ENCODE measurements around the gene SLC24A3. TPM values are rescaled to one million over a fixed set of nuclear protein-coding genes. Genes with fewer than 3 reads are reported as not detected.

The SLC24A3 gene
- polyA plus RNA-seq, 1 donor (not counting 4 experiments of a cell fraction or from before 2014, with no cell fraction given) = 0.17 TPM

DNA sequence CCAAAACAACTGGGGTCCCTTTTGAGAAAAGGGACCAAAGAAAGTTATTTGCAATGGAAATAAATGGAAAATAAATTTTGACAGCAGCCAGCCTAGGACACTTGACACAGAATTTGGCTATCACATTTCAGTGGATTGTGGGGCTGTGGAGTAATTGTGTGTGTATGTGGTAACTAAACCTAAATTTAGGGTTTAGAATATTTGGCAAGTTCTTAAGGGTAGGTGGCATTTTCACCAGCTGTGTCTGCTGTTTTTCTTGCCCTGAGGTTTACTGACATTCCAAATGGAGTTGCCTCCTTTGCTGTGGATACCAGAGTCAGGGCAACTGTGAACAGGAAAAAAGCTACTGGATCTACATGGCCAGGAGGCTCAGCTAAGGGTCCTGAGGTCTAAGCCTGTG is 270.9 kb downstream of the SLC24A3 start:
- TF ChIP-seq, protein P1, sequence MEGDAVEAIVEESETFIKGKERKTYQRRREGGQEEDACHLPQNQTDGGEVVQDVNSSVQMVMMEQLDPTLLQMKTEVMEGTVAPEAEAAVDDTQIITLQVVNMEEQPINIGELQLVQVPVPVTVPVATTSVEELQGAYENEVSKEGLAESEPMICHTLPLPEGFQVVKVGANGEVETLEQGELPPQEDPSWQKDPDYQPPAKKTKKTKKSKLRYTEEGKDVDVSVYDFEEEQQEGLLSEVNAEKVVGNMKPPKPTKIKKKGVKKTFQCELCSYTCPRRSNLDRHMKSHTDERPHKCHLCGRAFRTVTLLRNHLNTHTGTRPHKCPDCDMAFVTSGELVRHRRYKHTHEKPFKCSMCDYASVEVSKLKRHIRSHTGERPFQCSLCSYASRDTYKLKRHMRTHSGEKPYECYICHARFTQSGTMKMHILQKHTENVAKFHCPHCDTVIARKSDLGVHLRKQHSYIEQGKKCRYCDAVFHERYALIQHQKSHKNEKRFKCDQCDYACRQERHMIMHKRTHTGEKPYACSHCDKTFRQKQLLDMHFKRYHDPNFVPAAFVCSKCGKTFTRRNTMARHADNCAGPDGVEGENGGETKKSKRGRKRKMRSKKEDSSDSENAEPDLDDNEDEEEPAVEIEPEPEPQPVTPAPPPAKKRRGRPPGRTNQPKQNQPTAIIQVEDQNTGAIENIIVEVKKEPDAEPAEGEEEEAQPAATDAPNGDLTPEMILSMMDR (optimal IDR thresholded peaks at IDR 0.05 in 1 of 3, IDR thresholded peaks at IDR 0.05 in 1 of 3, conservative IDR thresholded peaks at IDR 0.05 in 1 of 3; ENCODE audit: extremely low read depth in 1 of 3, insufficient read depth in 2 of 3, low read length in 3 of 3) = no peak
- TF ChIP-seq EZH2 (IDR thresholded peaks at IDR 0.05; ENCODE audit: low read length) = no peak
- no peak for FAIRE-seq
- H3K4me2 ChIP-seq (ENCODE audit: control insufficient read depth, extremely low read depth, insufficient read depth, low read depth, low read length) = no peak overlapping the region
- no peaks in the 10 kb centered on the region for H3K9me3 ChIP-seq (ENCODE audit: control insufficient read depth, low read depth, low read length)
- H3K27ac ChIP-seq (ENCODE audit: control insufficient read depth, insufficient read depth, low read length) = no peak overlapping the region
- no peaks in the 10 kb centered on the region for H3K4me1 ChIP-seq (ENCODE audit: control insufficient read depth, extremely low read depth, insufficient read depth, low read length)
- no peaks in the 10 kb centered on the region for H3K36me3 ChIP-seq (ENCODE audit: control insufficient read depth in 2 of 2, extremely low read depth in 1 of 2, insufficient read depth in 2 of 2, low read length in 2 of 2)
- no peaks in the 10 kb centered on the region for H4K20me1 ChIP-seq (ENCODE audit: control insufficient read depth, extremely low read depth, insufficient read depth, low read length)
- H3K4me3 ChIP-seq (ENCODE audit: control insufficient read depth in 2 of 3, extremely low read depth in 1 of 3, insufficient read depth in 2 of 3, low read depth in 1 of 3, low read length in 3 of 3) = no peak overlapping the region
- no peaks in the 10 kb centered on the region for H3K9me1 ChIP-seq (ENCODE audit: control insufficient read depth, extremely low read depth, insufficient read depth, low read length)
- H3K27me3 ChIP-seq (ENCODE audit: control insufficient read depth, extremely low read depth, insufficient read depth, low read length) = no peaks in the 10 kb centered on the region
- no peaks in the 10 kb centered on the region for H3K79me2 ChIP-seq (ENCODE audit: control insufficient read depth, insufficient read depth, low read length)
- DNase-seq (ENCODE audit: low read depth, low spot score) = no peak
- H3K9ac ChIP-seq (ENCODE audit: control insufficient read depth, extremely low read depth, insufficient read depth, low read length) = no peak overlapping the region
- dilution Hi-C loops (cut with MboI; ENCODE audit: extremely low pct_ligation_motif_present, low sequenced_read_pairs) = no loop called here
- no peak overlapping the region for H2AFZ ChIP-seq (ENCODE audit: control insufficient read depth, low read length)

DNA sequence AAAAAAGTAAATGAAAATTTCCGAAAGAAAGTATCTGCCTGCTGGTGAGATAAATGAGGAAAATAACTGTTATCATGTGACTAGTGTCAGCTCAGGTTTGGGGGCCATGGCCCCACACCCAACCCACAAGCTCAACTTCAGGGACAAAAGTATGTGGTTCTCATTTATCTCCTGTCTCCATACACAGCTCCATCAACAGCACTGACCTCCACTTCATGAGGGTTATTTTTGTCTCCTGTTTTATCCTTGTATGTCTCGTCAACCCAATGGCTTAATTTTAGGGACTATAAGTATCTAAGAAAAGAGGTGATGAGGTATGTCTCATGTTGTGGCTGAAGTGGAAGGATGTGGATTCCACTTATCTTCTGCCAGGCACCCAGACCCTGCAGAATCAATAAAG is 274.0 kb downstream of the SLC24A3 start:
- dilution Hi-C loops (cut with MboI; ENCODE audit: extremely low pct_ligation_motif_present, low sequenced_read_pairs) = no loop called here
- FAIRE-seq = no peak
- Histone ChIP-seq H3K27ac (ENCODE audit: control insufficient read depth, insufficient read depth, low read length) (no peak overlapping the region), H3K4me2 (ENCODE audit: control insufficient read depth, extremely low read depth, insufficient read depth, low read depth, low read length) (no peak overlapping the region), H3K27me3 (ENCODE audit: control insufficient read depth, extremely low read depth, insufficient read depth, low read length) (no peaks in the 10 kb centered on the region), H3K9ac (ENCODE audit: control insufficient read depth, extremely low read depth, insufficient read depth, low read length) (no peak overlapping the region), H2AFZ (ENCODE audit: control insufficient read depth, low read length) (no peak overlapping the region), H3K9me3 (ENCODE audit: control insufficient read depth, low read depth, low read length) (no peaks in the 10 kb centered on the region), H3K36me3 (ENCODE audit: control insufficient read depth in 2 of 2, extremely low read depth in 1 of 2, insufficient read depth in 2 of 2, low read length in 2 of 2) (no peaks in the 10 kb centered on the region), H3K9me1 (ENCODE audit: control insufficient read depth, extremely low read depth, insufficient read depth, low read length) (no peaks in the 10 kb centered on the region), H3K4me3 (ENCODE audit: control insufficient read depth in 2 of 3, extremely low read depth in 1 of 3, insufficient read depth in 2 of 3, low read depth in 1 of 3, low read length in 3 of 3) (no peak overlapping the region), H4K20me1 (ENCODE audit: control insufficient read depth, extremely low read depth, insufficient read depth, low read length) (no peaks in the 10 kb centered on the region), H3K4me1 (ENCODE audit: control insufficient read depth, extremely low read depth, insufficient read depth, low read length) (no peaks in the 10 kb centered on the region), H3K79me2 (ENCODE audit: control insufficient read depth, insufficient read depth, low read length) (no peaks in the 10 kb centered on the region)
- DNase-seq (ENCODE audit: low read depth, low spot score) = no peak
- TF ChIP-seq, protein P1 (optimal IDR thresholded peaks at IDR 0.05 in 1 of 3, IDR thresholded peaks at IDR 0.05 in 1 of 3, conservative IDR thresholded peaks at IDR 0.05 in 1 of 3; ENCODE audit: extremely low read depth in 1 of 3, insufficient read depth in 2 of 3, low read length in 3 of 3) = no peak
- TF ChIP-seq EZH2 (IDR thresholded peaks at IDR 0.05; ENCODE audit: low read length) = no peak
